Measurements from ENCODE around the gene SHC1.

- TF ChIP-seq CHD2 (IDR thresholded peaks at IDR 0.05; ENCODE audit: low read length, partially characterized antibody) (no peak), CTCF (IDR thresholded peaks at IDR 0.05) (no peak), POLR2AphosphoS5 (IDR thresholded peaks at IDR 0.05; ENCODE audit: low read depth, low read length) (no peak), ZBTB33 (IDR thresholded peaks at IDR 0.05; ENCODE audit: borderline replicate concordance, low read depth) (no peak), JUND (IDR thresholded peaks at IDR 0.05) (no peak), REST (IDR thresholded peaks at IDR 0.05; ENCODE audit: low read depth, low read length) (no peak), SMC3 (IDR thresholded peaks at IDR 0.05; ENCODE audit: low read depth, low read length) (no peak), YY1 (IDR thresholded peaks at IDR 0.05; ENCODE audit: low read depth) (no peak), PBX3 (IDR thresholded peaks at IDR 0.05) (no peak), SIN3A (IDR thresholded peaks at IDR 0.05; ENCODE audit: borderline replicate concordance, low read depth, low read length) (no peak), MEF2A (IDR thresholded peaks at IDR 0.05; ENCODE audit: borderline replicate concordance, low read depth) (no peak), RAD21 (IDR thresholded peaks at IDR 0.05; ENCODE audit: low read length) (no peak)
These were observed 22.5 kb downstream of the SHC1 start for GRCh38 chr1:154948079-154948478.

Measured in SK-N-SH (cell line).